Measurements from ENCODE around the gene C1QB.
A peak's percentile ranks its signal among the peaks of the same experiment; 100 is the strongest.
"Not testable (repeated sequence)": the region's sequence is repeated elsewhere in the genome, so short reads cannot be mapped to it uniquely, and the experiment has no call there.

Gene C1QB

GRCh38 chr1:22694172-22694571, 41.1 kb downstream of the C1QB start:
- DNase-seq (ENCODE audit: low read depth, low spot score) = no peak

DNA sequence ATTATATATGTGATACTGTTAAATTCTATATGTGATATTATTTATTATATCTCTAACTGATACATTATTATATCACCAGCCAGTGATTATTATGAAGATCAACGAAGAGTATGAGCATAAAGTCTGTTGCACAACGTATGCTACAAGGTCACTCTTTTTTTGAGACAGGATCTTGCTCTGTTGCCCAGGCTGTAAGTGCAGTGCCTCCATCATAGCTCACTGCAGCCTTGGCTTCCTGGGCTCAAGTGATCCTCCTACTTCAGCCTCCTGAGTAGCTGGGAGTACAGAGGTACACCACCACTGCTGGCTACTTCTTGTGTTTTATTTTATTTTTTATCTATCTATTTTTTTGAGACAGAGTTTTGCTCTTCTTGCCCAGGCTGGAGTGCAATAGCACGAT, 43.6 kb downstream of the C1QB start:
- DNase-seq (ENCODE audit: low read depth, low spot score) = no peak

GRCh38 chr1:22697980-22698379, 44.9 kb downstream of the C1QB start:
- DNase-seq (ENCODE audit: low read depth, low spot score) = no peak

DNA sequence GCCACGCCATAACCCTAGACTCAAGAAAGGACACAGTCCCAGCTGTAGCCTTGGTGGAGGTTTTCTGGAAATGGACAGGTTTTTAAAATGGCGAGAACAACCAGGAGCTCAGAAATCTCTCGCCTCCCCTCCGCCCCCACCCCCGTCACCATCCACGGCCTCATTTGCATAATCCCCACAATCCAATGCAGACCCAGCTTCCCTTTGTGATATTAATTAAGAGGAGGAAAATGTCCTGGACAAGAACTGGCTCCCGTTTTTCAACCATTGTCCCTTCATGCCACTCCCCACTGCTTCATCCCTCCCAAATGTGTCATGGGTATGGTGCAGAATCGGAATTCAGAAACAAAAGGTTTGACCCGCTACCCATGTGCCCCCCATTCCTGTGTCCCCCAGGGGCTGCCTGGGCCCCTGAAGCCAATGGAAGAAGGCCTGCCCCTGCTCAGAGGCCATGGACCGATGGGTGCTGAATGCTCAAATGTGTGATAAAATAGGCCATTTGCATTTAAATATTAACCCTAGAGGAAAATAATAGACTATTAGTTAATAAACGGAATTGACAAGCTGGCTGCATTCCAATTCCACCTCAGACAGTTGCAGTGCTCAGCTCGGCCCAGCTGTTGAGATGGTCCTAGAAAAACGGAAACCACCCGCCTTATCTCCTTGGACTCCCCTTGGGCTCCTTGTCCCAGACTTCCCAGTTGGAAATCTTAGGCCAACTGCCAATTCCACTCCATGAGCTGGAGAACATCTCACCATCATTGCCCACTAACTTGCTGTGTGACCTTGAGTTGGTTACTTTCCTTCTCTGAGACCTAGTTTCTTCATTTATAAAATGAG, 46.9 kb downstream of the C1QB start:
- DNase-seq (ENCODE audit: low read depth, low spot score) = no peak

GRCh38 chr1:22702296-22703085, 49.5 kb downstream of the C1QB start:
- DNase-seq (ENCODE audit: low read depth, low spot score) = no peak

DNA sequence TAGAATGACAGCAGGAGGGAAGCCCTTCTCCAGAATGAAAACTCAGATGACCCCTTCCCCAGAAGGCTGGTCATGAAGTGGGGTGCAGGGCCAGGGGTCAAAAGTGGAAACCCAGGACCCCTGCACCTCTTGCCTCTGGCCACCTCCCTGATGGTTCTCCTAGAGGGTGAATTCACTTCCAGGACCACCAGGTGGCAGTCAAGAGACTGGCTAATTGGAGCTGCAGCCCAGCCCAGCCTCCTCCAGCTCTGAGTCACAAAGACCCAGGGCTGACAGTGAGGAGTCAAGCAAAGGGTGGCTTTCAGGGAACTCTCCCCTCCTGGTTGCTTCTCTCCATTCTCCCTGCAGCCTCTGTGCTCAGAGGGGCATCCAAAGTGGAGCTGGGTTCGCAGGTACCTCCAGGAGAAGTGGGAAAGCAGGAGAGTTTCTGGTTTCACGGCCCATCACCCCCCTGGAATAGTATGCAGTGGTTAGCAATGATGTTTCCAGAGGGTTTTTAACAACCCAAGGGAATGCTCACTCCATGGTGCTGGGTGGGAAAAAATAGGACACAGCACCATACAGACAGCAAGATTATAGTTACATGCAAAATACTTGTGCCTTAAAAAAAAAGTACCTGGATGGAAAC, 51.5 kb downstream of the C1QB start:
- DNase-seq (ENCODE audit: low read depth, low spot score) = peak; percentile 41

DNA sequence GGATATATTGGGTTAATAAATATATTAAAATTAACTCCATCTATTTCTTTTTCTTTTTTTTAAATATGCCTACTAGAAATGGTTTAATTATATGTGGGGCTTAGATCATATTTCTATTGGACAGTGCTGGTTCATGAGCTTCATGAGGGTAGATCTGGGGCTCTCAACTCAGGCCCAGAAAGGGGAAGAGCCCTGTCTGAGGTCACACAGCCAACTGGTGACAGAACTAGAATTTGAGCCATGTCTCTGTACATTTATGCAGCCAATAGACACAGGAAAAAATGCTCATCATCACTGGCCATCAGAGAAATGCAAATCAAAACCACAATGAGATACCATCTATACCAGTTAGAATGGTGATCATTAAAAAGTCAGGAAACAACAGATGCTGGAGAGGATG, 52.5 kb downstream of the C1QB start:
- no peak for DNase-seq (ENCODE audit: low read depth, low spot score)

GRCh38 chr1:22706100-22706499, 53.1 kb downstream of the C1QB start:
- DNase-seq (ENCODE audit: low read depth, low spot score) = not testable (repeated sequence)

GRCh38 chr1:22708777-22709176, 55.7 kb downstream of the C1QB start:
- DNase-seq (ENCODE audit: low read depth, low spot score) = no peak

GRCh38 chr1:22709227-22709626, 56.2 kb downstream of the C1QB start:
- no peak for DNase-seq (ENCODE audit: low read depth, low spot score)

DNA sequence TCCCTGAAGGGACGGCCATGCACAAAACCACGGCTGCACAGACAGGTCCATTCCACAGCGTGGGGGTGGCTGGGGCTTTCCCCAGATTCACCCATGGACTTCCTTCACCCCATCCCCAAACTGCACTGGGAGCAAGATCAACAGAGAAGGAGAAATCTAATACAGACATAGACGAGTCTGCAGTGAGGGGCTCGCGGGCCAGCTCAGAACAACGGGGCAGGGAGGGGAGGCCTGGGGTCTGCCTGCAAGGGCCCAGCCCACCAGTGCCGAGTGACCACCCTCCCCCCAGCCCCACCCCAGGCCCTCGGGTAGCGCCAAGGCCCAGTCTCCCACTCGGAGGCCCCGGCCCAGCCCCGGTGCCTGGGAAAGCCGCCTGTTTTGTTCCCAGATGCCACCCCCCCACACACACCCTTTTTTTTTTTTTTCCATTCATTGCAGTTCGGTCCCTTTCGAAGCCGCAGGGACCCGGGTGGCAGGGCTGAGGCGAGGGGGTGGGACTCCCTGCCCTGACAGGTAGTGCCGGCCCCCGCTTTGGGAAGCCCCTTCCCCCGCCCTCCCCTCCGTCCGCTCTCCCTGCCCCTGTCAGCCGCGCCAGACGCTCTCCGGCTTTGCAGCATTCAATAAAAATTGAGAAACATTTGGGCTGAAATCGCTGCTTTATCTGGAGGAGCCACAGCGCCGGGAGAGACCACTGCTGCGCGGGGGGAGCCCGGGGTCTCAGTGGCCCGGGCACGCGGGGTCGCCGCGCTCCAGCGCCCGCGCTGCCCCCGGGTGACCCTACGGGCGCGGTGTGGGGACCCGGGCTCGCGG, 57.1 kb downstream of the C1QB start:
- no peak for DNase-seq (ENCODE audit: low read depth, low spot score)

- no peak for DNase-seq (ENCODE audit: low read depth, low spot score)
Measured at GRCh38 chr1:22710701-22711049, 57.6 kb downstream of the C1QB start, which contains the start of gene EPHB2. Gene EPHB2, plus strand, starts transcription at chr1:22710839. Its CDS starts 144 bp downstream, at chr1:22710983.

DNA sequence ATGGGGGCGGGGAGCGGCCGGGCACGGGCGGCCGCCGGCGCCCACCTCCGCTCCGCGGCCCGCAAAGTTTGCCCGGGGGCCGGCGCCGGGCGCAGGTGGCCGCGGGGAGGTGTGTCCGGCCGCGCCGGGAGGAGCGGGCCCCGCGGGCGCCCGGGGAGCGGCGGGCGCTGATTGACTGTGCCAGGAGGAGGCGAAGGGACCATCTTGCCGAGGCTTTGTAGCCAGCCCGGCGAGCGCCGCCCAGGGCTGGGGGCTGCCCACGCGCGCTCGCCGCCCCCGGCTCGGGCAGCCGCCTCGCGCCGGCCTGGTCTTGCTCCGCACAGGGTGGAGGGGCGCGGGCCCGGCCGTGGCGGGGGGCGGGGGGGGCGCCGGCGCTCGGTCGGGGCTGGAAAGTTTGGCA, 58.0 kb downstream of the C1QB start:
- no peak for DNase-seq (ENCODE audit: low read depth, low spot score)
